Glomerular endothelial cell (primary cell): Measurements from ENCODE around the gene NRG2. TPM values are rescaled to one million over a fixed set of nuclear protein-coding genes. Genes with fewer than 3 reads are reported as not detected.

Source experiments
- DNase-seq: peaks from one replicate; pipeline ENCODE4 v3.0.0-alpha.2; 2011; ENCODE audit warnings: low read depth, low spot score; ENCODE audit errors: extremely low read depth
- total RNA-seq: library from RNA; depleted of rRNA; stranded (reverse); fragments of >200 nt; gene quantifications from 2 replicates; pipeline ENCODE4 v1.2.3, GENCODE V29; 2015

NRG2 gene
- total RNA-seq, 1 donor from 2014 or later = 0.23 TPM

GRCh38 chr5:139910901-139911300, 132.2 kb downstream of the NRG2 start:
- DNase-seq = no peak

- no peak for DNase-seq
Observed at GRCh38 chr5:139910036-139910435, 133.1 kb downstream of the NRG2 start.

GRCh38 chr5:139908749-139909148, 134.3 kb downstream of the NRG2 start:
- no peak for DNase-seq

- DNase-seq = no peak
Observed at GRCh38 chr5:139906661-139907060, 136.4 kb downstream of the NRG2 start.

GRCh38 chr5:139904816-139905661, 138.1 kb downstream of the NRG2 start:
- no peak for DNase-seq

GRCh38 chr5:139904566-139904815, 138.6 kb downstream of the NRG2 start:
- no peak for DNase-seq

GRCh38 chr5:139903795-139904565, 139.1 kb downstream of the NRG2 start:
- DNase-seq = no peak

GRCh38 chr5:139903450-139903794, 139.7 kb downstream of the NRG2 start:
- DNase-seq = no peak

GRCh38 chr5:139901986-139902385, 141.1 kb downstream of the NRG2 start:
- no peak for DNase-seq

GRCh38 chr5:139901251-139901575, 141.9 kb downstream of the NRG2 start:
- DNase-seq = no peak

GRCh38 chr5:139900546-139901250, 142.4 kb downstream of the NRG2 start:
- DNase-seq = no peak

GRCh38 chr5:139898981-139899380, 144.1 kb downstream of the NRG2 start:
- no peak for DNase-seq

- no peak for DNase-seq
Observed at GRCh38 chr5:139897982-139898381, 145.1 kb downstream of the NRG2 start.

GRCh38 chr5:139897342-139897741, 145.8 kb downstream of the NRG2 start:
- no peak for DNase-seq

- DNase-seq = no peak
Observed at GRCh38 chr5:139896718-139897117, 146.4 kb downstream of the NRG2 start.

GRCh38 chr5:139895647-139896046, 147.5 kb downstream of the NRG2 start:
- DNase-seq = no peak

- no peak for DNase-seq
Observed at GRCh38 chr5:139895046-139895445, 148.1 kb downstream of the NRG2 start.

GRCh38 chr5:139893873-139894272, 149.2 kb downstream of the NRG2 start:
- DNase-seq = no peak

- no peak for DNase-seq
Observed at GRCh38 chr5:139889410-139889809, 153.7 kb downstream of the NRG2 start.

GRCh38 chr5:139888370-139888769, 154.7 kb downstream of the NRG2 start:
- no peak for DNase-seq

- DNase-seq = no peak
Observed at GRCh38 chr5:139886213-139886612, 156.9 kb downstream of the NRG2 start.

- DNase-seq = no peak
Observed at GRCh38 chr5:139885857-139886208, 157.3 kb downstream of the NRG2 start.
